Liver (tissue), 9 donors: ENCODE results near the gene NTHL1. TPM values are rescaled to one million over a fixed set of nuclear protein-coding genes. Genes with fewer than 3 reads are reported as not detected.

Experiments used
- DNase-seq: peaks from one replicate; pipeline ENCODE4 v3.0.0-alpha.2; 2017; ENCODE audit warnings: low spot score
- H3K27ac ChIP-seq, 2 donors: one replicate each; pipeline ENCODE4 v1.7.0; 2013; ENCODE audit warnings: inconsistent platforms in 2 of 2, low read length in 2 of 2, control low read depth in 1 of 2, low read depth in 1 of 2, mild to moderate bottlenecking in 1 of 2
- H3K27me3 ChIP-seq, 4 donors: one replicate each; pipeline versions ENCODE4 v1.6.1 to v1.7.0; 2013; ENCODE audit warnings: low read length in 3 of 4, inconsistent platforms in 1 of 4, mild to moderate bottlenecking in 1 of 4, moderate library complexity in 1 of 4; ENCODE audit not compliant: control insufficient read depth in 4 of 4, insufficient read depth in 4 of 4
- H3K36me3 ChIP-seq, 4 donors: one replicate each; pipeline versions ENCODE4 v1.6.1 to v1.7.0; 2013; ENCODE audit warnings: low read length in 3 of 4, mild to moderate bottlenecking in 3 of 4, low read depth in 1 of 4, moderate library complexity in 1 of 4; ENCODE audit not compliant: control insufficient read depth in 4 of 4, insufficient read depth in 3 of 4
- H3K4me1 ChIP-seq, 4 donors: one replicate each; pipeline versions ENCODE4 v1.6.1 to v1.7.0; 2013; ENCODE audit warnings: low read length in 3 of 4, mild to moderate bottlenecking in 3 of 4, moderate library complexity in 1 of 4; ENCODE audit not compliant: control insufficient read depth in 4 of 4, insufficient read depth in 4 of 4
- H3K4me3 ChIP-seq, 3 donors: one replicate each; pipeline versions ENCODE4 v1.6.1 to v1.7.0; 2013; ENCODE audit warnings: low read length in 3 of 3, control low read depth in 1 of 3, low read depth in 1 of 3, mild to moderate bottlenecking in 1 of 3
- H3K9ac ChIP-seq, 2 donors: one replicate each; pipeline ENCODE4 v1.7.0; 2013; ENCODE audit warnings: low read length in 2 of 2, mild to moderate bottlenecking in 2 of 2, moderate library complexity in 2 of 2, control low read depth in 1 of 2, low read depth in 1 of 2
- H3K9me3 ChIP-seq, 4 donors: one replicate each; pipeline versions ENCODE4 v1.6.1 to v1.7.0; 2013; ENCODE audit warnings: low read length in 3 of 4; ENCODE audit not compliant: control insufficient read depth in 4 of 4
- ATF3 ChIP-seq: IDR thresholded peaks from 2 replicates; pipeline ENCODE4 v1.6.1; 2016; ENCODE audit warnings: antibody characterized with exemption
- FOXA1 ChIP-seq: IDR thresholded peaks from 2 replicates; pipeline ENCODE4 v1.6.1; 2016; ENCODE audit warnings: antibody characterized with exemption
- FOXA2 ChIP-seq: IDR thresholded peaks from 2 replicates; pipeline ENCODE4 v1.6.1; 2016; ENCODE audit warnings: antibody characterized with exemption
- GABPA ChIP-seq, 2 donors: IDR thresholded peaks in 1 of 2; conservative IDR thresholded peaks in 1 of 2; 2 replicates each; pipeline ENCODE4 v1.6.1; 2016; ENCODE audit warnings: antibody characterized with exemption in 2 of 2, mild to moderate bottlenecking in 1 of 2, moderate library complexity in 1 of 2
- HNF4A ChIP-seq, 2 donors: conservative IDR thresholded peaks; 2 replicates each; pipeline ENCODE4 v1.6.1; 2016; ENCODE audit warnings: antibody characterized with exemption in 2 of 2, mild to moderate bottlenecking in 2 of 2
- JUND ChIP-seq, 2 donors: IDR thresholded peaks; 2 replicates each; pipeline ENCODE4 v1.6.1; 2016; ENCODE audit warnings: antibody characterized with exemption in 2 of 2
- NR2F2 ChIP-seq: IDR thresholded peaks from 2 replicates; pipeline ENCODE4 v1.6.1; 2016; ENCODE audit warnings: antibody characterized with exemption
- RAD21 ChIP-seq, 2 donors: IDR thresholded peaks; 2 replicates each; pipeline ENCODE4 v1.6.1; 2016; ENCODE audit warnings: antibody characterized with exemption in 2 of 2, mild to moderate bottlenecking in 2 of 2
- REST ChIP-seq: IDR thresholded peaks from 2 replicates; pipeline ENCODE4 v1.6.1; 2016; ENCODE audit warnings: antibody characterized with exemption, mild to moderate bottlenecking
- RXRA ChIP-seq, 2 donors: IDR thresholded peaks; 2 replicates each; pipeline ENCODE4 v1.6.1; 2017 to 2018; ENCODE audit warnings: antibody characterized with exemption in 2 of 2, mild to moderate bottlenecking in 1 of 2
- ZBTB33 ChIP-seq: IDR thresholded peaks from 2 replicates; pipeline ENCODE4 v1.6.1; 2016; ENCODE audit warnings: antibody characterized with exemption
- WGBS: extraction: QIAGEN DNeasy Blood & Tissue Kit; methylation state at CpG from one replicate; pipeline ENCODE4 v1.1.7; 2013; 5-methylcytosine and 5-hydroxymethylcytosine counted together
- polyA plus RNA-seq, 2 donors: library from polyadenylated mRNA; stranded (reverse) in 1 of 2; unstranded in 1 of 2; fragments of 200-250 nt in 1 of 2; fragments of >200 nt in 1 of 2; fragmentation: Nextera tagmentation in 1 of 2; extraction: Ambion mirVana in 1 of 2; gene quantifications; one replicate each; pipeline versions ENCODE4 v1.2.1 to v1.2.3, GENCODE V29; 2013 to 2015
- total RNA-seq, 2 donors: library from RNA; depleted of rRNA; stranded (reverse); fragments of >200 nt; gene quantifications; one replicate each; pipeline ENCODE4 v1.2.3, GENCODE V29; 2014
- donor health status: healthy.
- donor health status: healthy.
- donor health status: healthy.
- donor health status: healthy.
- donor health status: healthy.

The NTHL1 gene
- total and polyA plus RNA-seq, 4 donors = 10.4 to 166 (median 19.1) TPM

- Histone ChIP-seq H3K27me3 (no peaks in the 10 kb centered on the region), H3K4me3 (peak overlapping the region; percentile 8 to 47 (median 41)), H3K4me1 (peaks cover 36 to 59% (median 53%) of the 10 kb centered on the region in 4 donors), H3K36me3 (peaks cover 0 to 4% (median under 1%) of the 10 kb centered on the region in 4 donors), H3K9me3 (no peaks in the 10 kb centered on the region), H3K9ac (peak overlapping the region in 1 of 2 donors; percentile 5), H3K27ac (peak overlapping the region; percentile 23 to 60)
- WGBS = 34% methylated on average over 15 of the region's 15 CpGs
- no peak for DNase-seq
- TF ChIP-seq FOXA1 (no peak), JUND (IDR thresholded peaks at IDR 0.05) (no peak), ATF3 (no peak), RXRA (IDR thresholded peaks at IDR 0.05) (no peak), RAD21 (IDR thresholded peaks at IDR 0.05) (no peak), ZBTB33 (no peak), HNF4A (conservative IDR thresholded peaks at IDR 0.05) (no peak)
Measured at GRCh38 chr16:2008009-2008526, 39.6 kb downstream of the NTHL1 start.

GRCh38 chr16:2007081-2007836 is 40.4 kb downstream of the NTHL1 start:
- no peak for DNase-seq
- WGBS = 73% methylated on average over 16 of the region's 16 CpGs
- no peaks in the 10 kb centered on the region for H3K27me3 ChIP-seq
- TF ChIP-seq GABPA (IDR thresholded peaks at IDR 0.05 in 1 of 2, conservative IDR thresholded peaks at IDR 0.05 in 1 of 2) = no peak
- no peak for TF ChIP-seq NR2F2
- TF ChIP-seq REST = no peak
- TF ChIP-seq RAD21 (IDR thresholded peaks at IDR 0.05) = no peak
- no peak for TF ChIP-seq FOXA2
- peak overlapping the region; percentile 23 to 60 for H3K27ac ChIP-seq
- peak overlapping the region in 1 of 2 donors; percentile 5 for H3K9ac ChIP-seq
- H3K4me1 ChIP-seq = peaks cover 36 to 59% (median 53%) of the 10 kb centered on the region in 4 donors
- H3K4me3 ChIP-seq = no peak overlapping the region
- peaks cover under 1 to 11% (median 2%) of the 10 kb centered on the region in 4 donors for H3K36me3 ChIP-seq
- H3K9me3 ChIP-seq = no peaks in the 10 kb centered on the region
